T1000 (cell line): ENCODE data around the gene PHETA1.
"Not testable (repeated sequence)": the region's sequence is repeated elsewhere in the genome, so short reads cannot be mapped to it uniquely, and the experiment has no call there.

ENCODE experiments used
- DNase-seq: peaks from one replicate; lab custom pipeline; 2025; ENCODE audit warnings: mixed read lengths; lab: John Stamatoyannopoulos, UW

Gene PHETA1

GRCh38 chr12:111349101-111349747, 19.7 kb downstream of the PHETA1 start:
- DNase-seq = no peak

- DNase-seq = no peak
Measured at GRCh38 chr12:111347891-111348644, 20.8 kb downstream of the PHETA1 start.

- DNase-seq = no peak
Measured at GRCh38 chr12:111344254-111344875, 24.5 kb downstream of the PHETA1 start.

- DNase-seq = no peak
Measured at GRCh38 chr12:111343181-111343580, 25.7 kb downstream of the PHETA1 start.

GRCh38 chr12:111342376-111342775, 26.5 kb downstream of the PHETA1 start:
- no peak for DNase-seq

- DNase-seq = no peak
Measured at GRCh38 chr12:111341426-111342065, 27.3 kb downstream of the PHETA1 start.

- DNase-seq = not testable (repeated sequence)
Measured at GRCh38 chr12:111340680-111341079, 28.2 kb downstream of the PHETA1 start.

GRCh38 chr12:111340231-111340630, 28.7 kb downstream of the PHETA1 start:
- no peak for DNase-seq

- DNase-seq = no peak
Measured at GRCh38 chr12:111339321-111339938, 29.5 kb downstream of the PHETA1 start.

GRCh38 chr12:111338096-111338495, 30.8 kb downstream of the PHETA1 start:
- DNase-seq = no peak

GRCh38 chr12:111337371-111337770, 31.5 kb downstream of the PHETA1 start:
- no peak for DNase-seq

GRCh38 chr12:111336411-111336810, 32.5 kb downstream of the PHETA1 start:
- not testable (repeated sequence) for DNase-seq

GRCh38 chr12:111335811-111336210, 33.1 kb downstream of the PHETA1 start:
- DNase-seq = no peak

GRCh38 chr12:111335301-111335700, 33.6 kb downstream of the PHETA1 start:
- DNase-seq = not testable (repeated sequence)

- no peak for DNase-seq
Measured at GRCh38 chr12:111334393-111334915, 34.4 kb downstream of the PHETA1 start.

GRCh38 chr12:111330800-111331752, 37.8 kb downstream of the PHETA1 start:
- DNase-seq = no peak

GRCh38 chr12:111328138-111328537, 40.8 kb downstream of the PHETA1 start:
- DNase-seq = no peak

GRCh38 chr12:111327474-111327873, 41.4 kb downstream of the PHETA1 start:
- DNase-seq = no peak

GRCh38 chr12:111322336-111323250, 46.3 kb downstream of the PHETA1 start:
- DNase-seq = no peak

- DNase-seq = no peak
Measured at GRCh38 chr12:111321317-111321716, 47.6 kb downstream of the PHETA1 start.
